NCI-H128 (cell line): ENCODE results near the gene MYH7B.

Source experiments
- DNase-seq: peaks from one replicate; lab custom pipeline; 2025; ENCODE audit not compliant: unreplicated experiment; lab: John Stamatoyannopoulos, UW

The MYH7B gene

GRCh38 chr20:34990231-34990630 is 34.6 kb downstream of the MYH7B start:
- no peak for DNase-seq

DNA sequence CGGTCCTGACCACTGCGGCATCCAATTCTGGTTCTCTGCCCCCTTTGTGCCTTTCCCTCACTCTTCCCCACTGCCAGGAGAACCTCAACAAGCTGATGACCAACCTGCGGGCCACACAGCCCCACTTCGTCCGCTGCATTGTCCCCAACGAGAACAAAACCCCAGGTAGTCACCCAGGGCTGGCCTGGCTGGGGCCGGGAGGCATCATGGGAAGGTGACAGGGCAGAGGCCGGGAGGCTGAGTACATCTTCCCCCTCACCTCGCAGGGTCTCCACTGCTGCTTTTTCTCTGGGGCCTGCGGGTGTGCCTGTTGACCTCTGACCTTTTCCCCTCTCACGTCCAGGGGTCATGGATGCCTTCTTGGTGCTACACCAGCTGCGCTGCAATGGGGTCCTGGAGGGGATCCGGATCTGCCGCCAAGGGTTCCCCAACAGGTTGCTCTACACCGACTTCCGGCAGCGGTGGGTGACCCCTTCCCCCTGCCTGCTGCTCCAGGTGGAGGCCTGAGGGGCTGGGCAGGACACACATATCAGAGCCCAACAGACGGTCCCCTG is 35.1 kb downstream of the MYH7B start:
- DNase-seq = no peak

DNA sequence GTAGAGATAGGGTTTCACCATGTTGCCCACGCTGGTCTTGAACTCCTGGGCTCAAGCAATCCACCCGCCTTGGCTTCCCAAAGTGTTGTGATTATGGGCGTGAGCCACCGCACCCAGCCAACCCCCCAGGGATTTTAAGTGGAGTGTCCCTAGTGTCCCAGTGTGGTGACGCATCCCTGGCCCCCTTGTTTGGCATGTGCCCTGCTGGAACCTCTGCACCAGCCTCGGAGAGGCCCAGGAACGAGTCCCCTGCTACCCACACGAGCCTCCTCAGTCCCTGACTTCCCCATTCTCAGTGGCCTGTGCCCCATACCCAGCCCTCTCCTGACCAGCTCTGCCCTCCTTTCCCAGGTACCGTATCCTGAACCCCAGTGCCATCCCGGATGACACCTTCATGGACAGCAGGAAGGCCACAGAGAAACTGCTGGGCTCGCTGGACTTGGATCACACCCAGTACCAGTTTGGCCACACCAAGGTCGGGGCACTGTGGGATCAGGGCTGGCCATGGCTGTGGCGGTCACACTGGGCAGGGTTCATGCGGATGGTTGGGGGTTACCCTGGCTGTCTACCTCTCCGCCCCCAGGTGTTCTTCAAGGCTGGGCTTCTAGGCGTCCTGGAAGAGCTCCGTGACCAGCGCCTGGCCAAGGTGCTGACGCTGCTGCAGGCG is 37.2 kb downstream of the MYH7B start:
- no peak for DNase-seq

DNA sequence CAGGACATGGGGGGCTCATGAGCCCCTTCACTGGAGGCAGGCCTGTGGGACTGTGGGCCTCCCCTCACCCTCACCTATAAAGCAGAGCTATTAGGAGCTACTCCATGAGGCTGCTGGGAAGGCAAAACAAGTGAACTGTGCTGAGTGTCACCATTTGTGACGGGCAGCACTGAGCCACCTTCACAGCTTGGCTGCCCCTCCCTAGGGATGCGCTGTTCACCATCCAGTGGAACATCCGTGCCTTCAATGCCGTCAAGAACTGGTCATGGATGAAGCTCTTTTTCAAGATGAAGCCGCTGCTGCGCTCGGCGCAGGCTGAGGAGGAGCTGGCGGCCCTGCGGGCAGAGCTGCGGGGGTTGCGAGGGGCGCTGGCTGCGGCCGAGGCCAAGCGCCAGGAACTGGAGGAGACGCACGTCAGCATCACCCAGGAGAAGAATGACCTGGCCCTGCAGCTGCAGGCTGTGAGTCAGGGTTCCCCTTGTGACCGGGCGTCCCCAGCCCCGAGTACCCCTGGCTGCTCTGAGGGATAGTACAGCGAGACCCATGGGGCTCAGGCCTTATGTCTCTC is 38.4 kb downstream of the MYH7B start:
- DNase-seq = no peak

DNA sequence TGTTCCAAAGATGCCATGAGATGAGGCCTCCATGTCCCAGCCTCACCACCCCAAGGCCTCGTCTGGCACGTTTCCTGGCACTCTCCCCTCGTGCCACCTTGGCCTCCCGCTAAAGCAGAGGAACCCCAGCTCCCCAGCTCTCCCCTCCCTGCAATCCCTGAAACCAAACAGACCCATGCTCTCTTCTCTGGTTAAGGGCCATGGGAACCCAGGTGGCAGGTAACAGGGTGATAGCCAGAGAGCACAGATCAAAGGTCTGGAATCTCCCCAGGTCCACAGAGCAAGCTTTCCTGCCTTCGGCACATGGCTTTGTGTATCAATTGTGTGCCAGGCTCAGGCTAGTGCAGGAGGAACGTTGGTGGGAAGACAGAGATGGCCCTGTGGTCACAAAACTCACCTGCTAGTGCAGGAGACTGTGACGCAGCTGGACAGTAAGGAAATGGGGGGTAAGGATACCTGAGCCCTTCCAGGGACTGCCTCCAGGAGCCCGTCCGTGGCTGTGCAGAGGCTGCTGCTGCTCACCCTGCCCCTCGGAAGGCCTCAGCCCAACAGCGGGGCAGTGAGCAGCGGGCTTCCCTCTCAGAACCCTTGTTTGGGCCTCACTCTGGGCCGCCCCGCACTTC is 39.0 kb downstream of the MYH7B start:
- DNase-seq = no peak

DNA sequence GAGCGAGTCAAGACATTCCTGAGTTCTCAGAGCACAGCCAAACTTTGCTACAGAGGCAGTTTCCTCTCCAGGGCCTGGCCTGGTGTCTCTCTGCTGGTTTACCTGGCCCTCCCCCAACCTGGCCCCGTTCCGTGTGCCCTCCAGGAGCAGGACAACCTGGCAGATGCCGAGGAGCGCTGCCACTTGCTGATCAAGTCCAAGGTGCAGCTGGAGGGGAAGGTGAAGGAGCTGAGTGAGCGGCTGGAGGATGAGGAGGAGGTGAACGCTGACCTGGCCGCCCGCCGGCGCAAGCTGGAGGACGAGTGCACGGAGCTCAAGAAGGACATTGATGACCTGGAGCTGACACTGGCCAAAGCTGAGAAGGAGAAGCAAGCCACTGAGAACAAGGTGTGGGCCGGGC is 39.5 kb downstream of the MYH7B start:
- DNase-seq = no peak

GRCh38 chr20:34995696-34996095 is 40.0 kb downstream of the MYH7B start:
- DNase-seq = no peak

DNA sequence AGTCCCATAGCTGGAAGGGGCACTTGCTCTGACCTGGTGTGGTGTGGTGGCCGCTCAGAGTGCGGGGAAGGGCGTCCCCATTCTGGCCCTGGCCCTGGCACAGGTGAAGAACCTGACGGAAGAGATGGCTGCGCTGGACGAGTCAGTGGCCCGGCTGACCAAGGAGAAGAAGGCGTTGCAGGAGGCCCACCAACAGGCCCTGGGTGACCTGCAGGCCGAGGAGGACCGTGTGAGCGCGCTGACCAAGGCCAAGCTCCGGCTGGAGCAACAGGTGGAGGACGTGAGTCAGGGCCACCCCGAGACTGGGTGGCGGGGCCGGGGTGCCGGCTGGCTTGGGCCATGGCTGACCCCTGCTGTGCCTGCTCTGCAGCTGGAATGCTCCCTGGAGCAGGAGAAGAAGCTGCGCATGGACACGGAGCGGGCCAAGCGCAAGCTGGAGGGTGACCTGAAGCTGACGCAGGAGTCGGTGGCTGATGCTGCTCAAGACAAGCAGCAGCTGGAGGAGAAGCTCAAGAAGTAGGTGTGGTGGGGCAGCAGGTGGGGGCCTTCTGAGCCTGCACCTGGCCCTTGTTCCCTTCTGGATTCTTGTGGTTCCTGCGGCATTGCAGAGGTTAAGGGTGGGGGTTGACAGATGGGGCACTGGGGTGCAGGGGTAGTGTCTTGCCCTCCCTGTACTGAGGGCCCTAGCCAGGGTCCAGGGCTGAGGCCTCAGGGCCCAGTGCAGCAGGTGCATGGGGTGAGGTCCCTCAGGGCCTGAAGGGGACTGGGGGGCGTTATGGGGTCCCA is 40.8 kb downstream of the MYH7B start:
- no peak for DNase-seq

- no peak for DNase-seq
Measured at GRCh38 chr20:34997131-34997561, 41.5 kb downstream of the MYH7B start.

GRCh38 chr20:34997774-34998173 is 42.1 kb downstream of the MYH7B start:
- DNase-seq = no peak

DNA sequence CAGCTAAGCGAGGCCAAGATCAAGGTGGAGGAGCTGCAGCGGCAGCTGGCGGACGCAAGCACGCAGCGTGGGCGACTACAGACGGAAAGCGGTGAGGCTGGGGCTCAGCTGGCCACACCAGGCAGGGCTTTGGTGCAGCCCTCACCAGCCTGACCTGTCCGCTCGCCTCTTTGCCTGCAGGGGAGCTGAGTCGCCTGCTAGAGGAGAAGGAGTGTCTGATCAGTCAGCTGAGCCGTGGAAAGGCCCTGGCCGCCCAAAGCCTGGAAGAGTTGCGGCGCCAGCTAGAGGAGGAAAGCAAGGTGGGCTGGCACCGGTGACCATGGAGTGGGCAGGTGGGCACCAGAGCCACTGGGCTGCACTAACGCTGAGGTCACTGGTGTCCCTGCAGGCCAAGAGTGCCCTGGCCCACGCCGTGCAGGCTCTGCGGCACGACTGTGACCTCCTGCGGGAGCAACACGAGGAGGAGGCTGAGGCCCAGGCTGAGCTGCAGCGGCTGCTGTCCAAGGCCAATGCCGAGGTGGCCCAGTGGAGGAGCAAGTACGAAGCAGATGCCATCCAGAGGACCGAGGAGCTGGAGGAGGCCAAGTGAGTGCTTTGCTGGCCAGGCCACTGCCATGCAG is 42.8 kb downstream of the MYH7B start:
- DNase-seq = no peak

- no peak for DNase-seq
Measured at GRCh38 chr20:34999021-34999451, 43.4 kb downstream of the MYH7B start.

- DNase-seq = no peak
Measured at GRCh38 chr20:34999782-35000181, 44.1 kb downstream of the MYH7B start.

GRCh38 chr20:35000311-35000921 is 44.7 kb downstream of the MYH7B start:
- DNase-seq = no peak

DNA sequence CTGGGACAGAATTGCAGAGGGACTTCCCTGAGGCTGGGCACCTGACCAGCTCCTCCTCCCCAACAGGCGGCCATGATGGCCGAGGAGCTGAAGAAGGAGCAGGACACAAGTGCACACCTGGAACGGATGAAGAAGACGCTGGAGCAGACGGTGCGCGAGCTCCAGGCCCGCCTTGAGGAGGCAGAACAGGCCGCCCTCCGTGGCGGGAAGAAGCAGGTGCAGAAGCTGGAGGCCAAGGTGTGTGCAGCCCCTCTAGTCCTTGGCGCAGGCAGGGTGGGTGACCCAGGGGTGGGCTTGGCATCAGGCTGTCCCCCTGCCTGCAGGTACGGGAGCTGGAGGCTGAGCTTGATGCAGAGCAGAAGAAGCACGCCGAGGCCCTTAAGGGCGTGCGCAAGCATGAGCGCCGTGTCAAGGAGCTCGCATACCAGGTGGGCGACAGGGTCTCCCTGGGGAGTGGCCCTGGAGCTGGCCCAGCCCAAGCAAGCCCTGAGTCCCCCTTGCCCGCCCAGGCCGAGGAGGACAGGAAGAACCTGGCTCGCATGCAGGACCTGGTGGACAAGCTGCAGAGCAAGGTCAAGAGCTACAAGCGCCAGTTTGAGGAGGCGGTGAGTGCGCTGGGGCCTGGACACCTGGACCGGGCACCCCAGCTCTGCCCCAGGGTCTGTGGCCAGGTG is 45.4 kb downstream of the MYH7B start:
- DNase-seq = no peak

- DNase-seq = no peak
Measured at GRCh38 chr20:35001596-35002362, 46.1 kb downstream of the MYH7B start.

- DNase-seq = no peak
Measured at GRCh38 chr20:35002426-35003210, 47.0 kb downstream of the MYH7B start.

- DNase-seq = no peak
Measured at GRCh38 chr20:35003211-35004031, 47.8 kb downstream of the MYH7B start.
